ENCODE results near the gene GPX7.

- TF ChIP-seq CREB5 (CRISPR knock-in tag; IDR thresholded peaks at IDR 0.05; ENCODE audit: low read depth) (no peak), ZFP3 (CRISPR knock-in tag; IDR thresholded peaks at IDR 0.05) (no peak), SNAI2 (CRISPR knock-in tag; IDR thresholded peaks at IDR 0.05) (no peak), OSR1 (CRISPR knock-in tag; IDR thresholded peaks at IDR 0.05) (no peak), PPARA (CRISPR knock-in tag; IDR thresholded peaks at IDR 0.05; ENCODE audit: borderline replicate concordance) (no peak), ZFP30 (CRISPR knock-in tag; IDR thresholded peaks at IDR 0.05) (no peak), ESRRG (CRISPR knock-in tag; IDR thresholded peaks at IDR 0.05) (no peak), ZNF8 (CRISPR knock-in tag; IDR thresholded peaks at IDR 0.05) (no peak), ZC3H10 (CRISPR knock-in tag; IDR thresholded peaks at IDR 0.05) (no peak)
- TF ChIP-seq, protein P1, sequence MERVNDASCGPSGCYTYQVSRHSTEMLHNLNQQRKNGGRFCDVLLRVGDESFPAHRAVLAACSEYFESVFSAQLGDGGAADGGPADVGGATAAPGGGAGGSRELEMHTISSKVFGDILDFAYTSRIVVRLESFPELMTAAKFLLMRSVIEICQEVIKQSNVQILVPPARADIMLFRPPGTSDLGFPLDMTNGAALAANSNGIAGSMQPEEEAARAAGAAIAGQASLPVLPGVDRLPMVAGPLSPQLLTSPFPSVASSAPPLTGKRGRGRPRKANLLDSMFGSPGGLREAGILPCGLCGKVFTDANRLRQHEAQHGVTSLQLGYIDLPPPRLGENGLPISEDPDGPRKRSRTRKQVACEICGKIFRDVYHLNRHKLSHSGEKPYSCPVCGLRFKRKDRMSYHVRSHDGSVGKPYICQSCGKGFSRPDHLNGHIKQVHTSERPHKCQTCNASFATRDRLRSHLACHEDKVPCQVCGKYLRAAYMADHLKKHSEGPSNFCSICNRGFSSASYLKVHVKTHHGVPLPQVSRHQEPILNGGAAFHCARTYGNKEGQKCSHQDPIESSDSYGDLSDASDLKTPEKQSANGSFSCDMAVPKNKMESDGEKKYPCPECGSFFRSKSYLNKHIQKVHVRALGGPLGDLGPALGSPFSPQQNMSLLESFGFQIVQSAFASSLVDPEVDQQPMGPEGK (CRISPR knock-in tag; IDR thresholded peaks at IDR 0.05; ENCODE audit: borderline replicate concordance): no peak
- TF ChIP-seq, protein P2, sequence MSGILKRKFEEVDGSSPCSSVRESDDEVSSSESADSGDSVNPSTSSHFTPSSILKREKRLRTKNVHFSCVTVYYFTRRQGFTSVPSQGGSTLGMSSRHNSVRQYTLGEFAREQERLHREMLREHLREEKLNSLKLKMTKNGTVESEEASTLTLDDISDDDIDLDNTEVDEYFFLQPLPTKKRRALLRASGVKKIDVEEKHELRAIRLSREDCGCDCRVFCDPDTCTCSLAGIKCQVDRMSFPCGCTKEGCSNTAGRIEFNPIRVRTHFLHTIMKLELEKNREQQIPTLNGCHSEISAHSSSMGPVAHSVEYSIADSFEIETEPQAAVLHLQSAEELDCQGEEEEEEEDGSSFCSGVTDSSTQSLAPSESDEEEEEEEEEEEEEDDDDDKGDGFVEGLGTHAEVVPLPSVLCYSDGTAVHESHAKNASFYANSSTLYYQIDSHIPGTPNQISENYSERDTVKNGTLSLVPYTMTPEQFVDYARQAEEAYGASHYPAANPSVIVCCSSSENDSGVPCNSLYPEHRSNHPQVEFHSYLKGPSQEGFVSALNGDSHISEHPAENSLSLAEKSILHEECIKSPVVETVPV (CRISPR knock-in tag; IDR thresholded peaks at IDR 0.05): no peak
Observed at GRCh38 chr1:52576074-52576473, 26.1 kb upstream of the GPX7 start.
